IMR-90 (cell line): ENCODE results near the gene DBNDD1.

Source experiments
- CTCF ChIP-seq: conservative IDR thresholded peaks from 2 replicates; pipeline ENCODE4 v1.5.1; 2012; ENCODE audit warnings: mild to moderate bottlenecking, low read depth, low read length, improper control_type of control experiment
- FOS ChIP-seq: fragments of 150-350 bp; IDR thresholded peaks from 2 replicates; pipeline ENCODE4 v1.6.1; 2016; ENCODE audit warnings: low read depth, low read length
- MAFK ChIP-seq: IDR thresholded peaks from 2 replicates; pipeline ENCODE4 v1.6.1; 2012; ENCODE audit warnings: low read depth, low read length, improper control_type of control experiment
- POLR2A ChIP-seq: IDR thresholded peaks from 2 replicates; pipeline ENCODE4 v1.6.1; 2012; ENCODE audit warnings: mild to moderate bottlenecking, low read depth, low read length
- SMC3 ChIP-seq: fragments of 150-350 bp; IDR thresholded peaks from 2 replicates; pipeline ENCODE4 v1.6.1; 2016; ENCODE audit warnings: low read depth, mild to moderate bottlenecking, antibody characterized with exemption, low read length, moderate library complexity
- USF2 ChIP-seq: fragments of 150-350 bp; IDR thresholded peaks from 2 replicates; pipeline ENCODE4 v1.6.1; 2017; ENCODE audit warnings: mild to moderate bottlenecking, antibody characterized with exemption, low read length, low read depth

DNA sequence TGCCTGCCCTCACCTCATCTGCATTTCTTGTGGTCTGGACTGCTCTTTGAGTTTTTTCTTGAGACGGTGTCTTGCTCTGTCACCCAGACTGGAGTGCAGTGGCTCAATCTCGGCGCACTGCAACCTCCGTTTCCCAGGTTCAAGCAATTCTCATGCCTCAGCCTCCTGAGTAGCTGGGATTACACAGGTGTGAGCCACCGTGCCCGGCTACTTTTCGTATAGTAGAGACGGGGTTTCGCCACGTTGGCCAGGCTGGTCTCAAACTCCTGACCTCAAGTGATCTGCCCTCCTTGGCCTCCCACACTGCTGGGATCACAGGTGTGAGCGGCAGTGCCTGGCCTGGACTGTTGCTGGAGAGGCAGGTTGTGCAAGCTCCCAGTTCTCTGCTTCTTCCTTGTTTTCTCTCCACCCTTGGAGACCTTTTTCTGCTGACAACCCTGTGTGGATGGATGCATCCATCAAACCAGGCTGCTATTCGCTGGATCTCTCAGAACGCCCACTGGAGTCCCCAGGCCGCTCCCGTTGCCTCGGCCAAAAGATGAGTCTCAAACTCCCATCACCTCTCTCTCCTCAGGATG, 22.7 kb upstream of the DBNDD1 start:
- TF ChIP-seq POLR2A (no peak), CTCF (no peak), USF2 (no peak), MAFK (no peak), SMC3 (no peak), FOS (no peak)
